NCI-H2171 treated with DMSO at 0.1 percent for 48 hours (cell line): ENCODE measurements around the gene SOX21.
"Not testable (repeated sequence)": the region's sequence is repeated elsewhere in the genome, so short reads cannot be mapped to it uniquely, and the experiment has no call there.

Source experiments
- DNase-seq: peaks from one replicate; lab custom pipeline; 2025; lab: John Stamatoyannopoulos, UW

The SOX21 gene

DNA sequence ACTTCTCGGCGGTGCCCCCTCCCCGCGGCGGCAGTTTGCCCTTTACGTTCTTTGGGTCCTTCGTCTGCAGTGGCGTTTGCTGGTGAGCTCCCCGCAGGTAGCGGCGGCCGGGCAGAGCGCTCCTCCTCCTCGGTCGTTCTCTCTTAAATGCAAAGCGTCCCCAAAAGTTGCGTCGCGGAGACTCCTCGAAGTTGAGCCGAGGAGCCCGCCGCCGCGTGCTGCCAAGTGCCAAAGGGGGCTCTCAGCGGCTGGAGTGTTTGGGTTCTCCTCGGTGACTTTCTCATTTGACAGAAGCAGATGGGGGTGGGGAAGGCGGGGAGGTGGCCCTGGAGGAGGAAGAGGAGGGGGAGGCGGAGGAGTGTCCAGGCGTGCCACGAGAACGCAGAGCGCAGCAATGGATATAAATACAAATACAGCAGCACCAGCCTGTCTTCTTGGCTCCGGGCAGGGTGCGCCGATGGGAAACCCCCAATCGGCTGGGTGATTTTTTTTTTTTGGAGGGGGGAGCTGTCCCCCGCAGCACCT, at the start of gene SOX21:
TSS of gene SOX21 (minus strand) at position 259 of the 525 bp plus-strand sequence. CDS start 496 bp downstream, outside the sequence.
- DNase-seq: peak; percentile 38

DNA sequence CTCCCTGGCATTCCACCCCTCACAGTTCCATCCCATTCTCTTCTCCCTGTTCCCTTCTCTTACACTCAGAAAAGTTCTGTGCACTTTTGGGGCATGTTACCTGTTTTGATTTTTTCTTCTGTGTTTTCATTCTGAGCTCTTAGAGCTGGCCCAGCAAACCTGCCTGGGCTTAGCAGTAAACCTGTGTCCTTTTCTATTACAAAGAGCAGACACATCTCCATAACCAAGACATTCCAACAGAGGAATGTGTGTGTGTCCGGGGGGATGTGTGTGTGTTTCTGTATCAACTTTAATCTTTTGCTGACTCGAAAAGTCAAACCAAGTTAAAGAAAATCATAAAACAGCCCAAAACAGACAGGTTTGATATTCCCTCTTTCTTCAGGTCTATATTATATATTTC, 49.1 kb upstream of the SOX21 start:
- no peak for DNase-seq

DNA sequence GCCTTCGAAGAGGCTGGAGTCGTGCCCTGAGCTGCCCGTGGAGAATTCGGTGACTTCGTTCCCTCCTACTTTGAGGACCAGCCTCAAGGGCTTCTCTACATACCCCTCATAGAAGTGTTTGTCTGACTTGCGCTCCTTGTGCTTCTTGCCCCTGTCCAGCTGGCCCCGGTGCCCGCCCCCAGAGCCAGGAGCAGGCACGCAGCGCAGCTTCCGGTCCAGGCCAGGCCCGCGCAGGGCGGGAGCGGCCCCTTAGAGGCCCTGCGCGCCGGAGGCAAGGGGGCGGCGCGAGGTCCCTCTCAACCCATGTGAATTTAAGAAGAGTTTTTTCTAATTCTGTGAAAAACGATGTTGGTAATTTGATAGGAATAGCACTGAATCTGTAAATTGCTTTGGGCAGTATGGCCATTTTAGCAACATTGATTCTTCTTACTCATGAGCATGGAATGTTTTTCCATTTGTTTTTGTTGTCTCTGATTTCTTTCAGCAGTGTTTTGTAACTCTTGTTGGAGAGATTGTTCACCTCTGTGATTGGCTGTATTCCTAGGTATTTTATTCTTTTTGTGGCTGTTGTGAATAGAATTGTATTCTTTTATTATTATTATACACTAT, 46.9 kb upstream of the SOX21 start:
- no peak for DNase-seq

DNA sequence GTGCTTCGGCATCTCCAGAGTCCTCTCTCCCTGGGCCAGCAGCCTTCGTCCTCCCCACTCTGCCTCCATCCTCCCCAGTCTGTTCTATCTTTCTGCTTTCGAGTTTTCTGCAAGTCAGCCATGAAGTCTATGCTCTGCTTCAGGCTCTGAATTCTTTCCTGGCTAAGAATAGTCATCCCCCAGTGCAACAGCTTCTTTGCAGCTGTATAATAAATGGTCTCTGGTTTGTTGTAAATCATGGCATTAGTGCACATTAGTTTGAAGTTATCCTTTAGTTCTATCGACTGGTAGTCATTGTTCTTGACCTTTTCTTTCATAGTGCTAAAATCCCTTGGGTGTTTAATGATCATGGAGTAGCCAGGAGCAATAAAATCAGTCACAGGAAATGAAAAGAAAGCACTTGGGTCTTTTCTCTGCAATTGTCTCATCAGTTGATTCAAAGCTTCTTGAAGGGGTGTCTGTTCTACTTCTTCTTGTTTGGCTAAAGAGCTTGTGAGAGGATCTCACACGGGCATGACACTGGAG, 46.2 kb upstream of the SOX21 start:
- no peak for DNase-seq

DNA sequence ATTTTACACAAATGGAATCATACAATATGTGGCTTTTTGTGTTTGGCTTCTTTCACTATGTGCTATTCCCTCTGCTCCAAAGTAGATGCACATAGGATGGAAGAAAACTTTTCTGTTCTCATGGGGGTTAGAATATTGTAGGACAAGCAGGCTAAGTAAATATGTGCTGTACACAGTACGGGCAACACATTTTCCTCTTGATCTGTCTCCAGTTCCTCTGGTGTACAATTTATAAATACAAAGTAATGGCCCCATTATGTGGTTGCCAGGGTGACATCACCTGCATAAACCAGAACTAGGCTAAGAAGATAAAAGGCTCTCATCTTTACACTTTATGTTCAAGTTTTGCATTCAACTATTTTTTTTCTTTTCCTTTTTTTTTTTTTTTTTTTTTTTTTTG, 41.0 kb upstream of the SOX21 start:
- no peak for DNase-seq

DNA sequence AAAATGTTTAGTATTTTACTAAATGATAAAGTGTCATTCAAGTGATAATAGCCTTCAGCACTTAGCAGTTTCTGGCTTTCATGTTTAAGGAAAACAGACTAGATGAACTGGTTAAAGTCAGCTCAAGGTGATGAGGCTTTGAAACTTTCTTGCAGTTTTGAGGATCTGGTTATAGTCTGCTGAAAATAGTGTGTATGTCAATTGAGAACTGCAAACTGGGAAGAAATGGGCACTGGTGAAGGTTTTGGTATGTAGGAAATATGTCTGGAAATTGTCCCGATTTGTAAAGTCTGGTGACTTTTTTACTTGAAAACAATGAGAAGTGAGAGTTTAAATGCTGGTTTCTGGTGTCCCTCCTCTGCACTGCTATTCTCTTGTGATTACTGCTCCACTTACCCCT, 36.8 kb upstream of the SOX21 start:
- no peak for DNase-seq

DNA sequence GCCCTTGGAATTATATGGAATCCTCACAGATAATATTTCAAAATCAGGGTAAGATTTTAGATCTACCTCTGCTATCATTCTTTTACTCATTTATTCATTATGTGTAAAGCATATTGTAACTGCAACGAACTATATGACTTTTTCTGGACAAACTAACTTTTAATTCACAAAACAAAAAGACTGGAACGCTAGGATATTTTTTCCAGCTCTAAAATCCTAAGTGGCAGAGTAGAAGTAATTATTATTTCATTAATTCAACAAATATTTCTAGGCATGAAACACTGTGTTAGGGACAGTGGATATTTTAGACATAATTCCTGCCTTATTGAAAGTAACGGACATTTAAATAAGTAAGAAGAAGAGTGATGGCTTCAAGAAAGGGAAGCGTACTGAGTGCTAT, 26.9 kb upstream of the SOX21 start:
- DNase-seq: no peak

DNA sequence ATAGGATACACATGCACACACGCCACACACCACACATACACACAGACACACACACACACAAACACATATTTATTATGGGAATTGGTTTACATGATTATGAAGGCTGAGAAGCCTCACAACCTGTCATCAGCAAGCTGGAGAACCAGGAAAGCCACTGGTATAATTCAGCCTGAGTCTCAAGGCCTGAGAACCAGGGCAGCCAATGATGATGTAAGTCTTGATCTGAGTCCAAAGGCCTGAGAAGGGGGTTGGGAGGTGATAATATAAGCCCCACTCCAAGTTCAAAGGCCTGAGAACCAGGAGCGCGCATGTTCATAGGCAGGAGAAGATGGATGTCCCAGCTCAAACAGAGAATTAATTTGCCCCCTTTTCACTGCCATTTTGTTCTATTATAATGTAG, 18.7 kb upstream of the SOX21 start:
- DNase-seq: no peak

DNA sequence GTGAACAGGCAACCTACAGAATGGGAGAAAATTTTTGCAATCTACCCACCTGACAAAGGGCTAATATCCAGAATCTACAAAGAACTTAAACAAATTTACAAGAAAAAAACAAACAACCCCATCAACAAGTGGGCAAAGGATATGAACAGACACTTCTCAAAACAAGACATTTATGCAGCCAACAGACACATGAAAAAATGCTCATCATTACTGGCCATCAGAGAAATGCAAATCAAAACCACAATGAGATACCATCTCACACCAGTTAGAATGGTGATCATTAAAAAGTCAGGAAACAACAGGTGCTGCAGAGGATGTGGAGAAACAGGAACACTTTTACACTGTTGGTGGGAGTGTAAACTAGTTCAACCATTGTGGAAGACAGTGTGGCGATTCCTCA, 17.6 kb upstream of the SOX21 start:
- DNase-seq: not testable (repeated sequence)

DNA sequence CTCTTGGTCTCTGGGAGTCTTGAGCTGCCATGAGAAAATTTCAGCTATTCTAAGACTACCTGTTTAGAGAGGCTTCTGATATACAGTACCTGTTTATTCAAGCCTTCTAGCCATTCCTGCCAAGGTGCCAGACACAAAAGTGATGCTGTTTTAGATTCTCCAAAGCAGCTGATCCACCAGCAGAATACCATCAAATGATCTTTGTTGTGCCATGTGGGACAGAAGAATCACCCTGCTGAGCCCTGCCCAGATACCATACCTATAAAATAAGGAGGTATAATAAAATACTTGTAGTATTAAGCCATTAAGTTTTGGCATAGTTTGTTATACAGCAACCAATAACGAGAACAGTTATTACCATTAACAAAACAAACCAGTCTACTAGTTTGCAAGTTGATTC, 14.1 kb upstream of the SOX21 start:
- DNase-seq: no peak

DNA sequence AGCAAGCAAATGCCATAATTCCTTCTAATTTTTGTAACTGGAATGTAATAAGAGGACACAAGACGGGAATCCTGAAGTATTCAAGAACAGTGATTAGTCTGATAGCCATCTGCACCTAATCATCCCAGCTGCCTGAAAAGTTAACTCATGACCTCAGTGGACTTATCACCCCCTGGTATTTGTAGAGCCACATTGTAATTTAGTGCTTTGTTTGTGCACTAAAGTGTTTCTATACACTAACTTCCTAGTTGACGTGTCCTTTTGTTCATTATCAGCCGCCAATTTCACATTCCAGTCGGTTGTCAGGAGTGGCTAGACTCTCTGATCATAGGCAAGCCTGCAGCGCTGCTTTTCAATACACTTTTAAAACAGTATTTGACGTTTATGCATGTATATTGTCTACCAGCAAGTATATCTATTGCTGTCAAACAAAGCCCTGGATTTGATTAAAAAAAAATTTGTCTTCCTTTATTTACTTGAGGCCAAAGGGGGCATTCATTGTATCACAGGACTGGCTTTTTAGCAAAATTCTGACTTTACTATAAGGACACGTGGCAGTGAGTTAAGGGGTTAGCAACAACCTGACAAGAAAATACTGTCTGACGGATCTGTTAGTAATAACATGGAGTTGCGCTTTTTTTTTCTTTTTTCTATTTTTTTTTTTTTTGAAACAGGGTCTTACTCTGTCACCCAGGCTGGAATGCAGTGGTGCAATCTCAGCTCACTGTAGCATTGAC, 10.4 kb upstream of the SOX21 start:
- no peak for DNase-seq

DNA sequence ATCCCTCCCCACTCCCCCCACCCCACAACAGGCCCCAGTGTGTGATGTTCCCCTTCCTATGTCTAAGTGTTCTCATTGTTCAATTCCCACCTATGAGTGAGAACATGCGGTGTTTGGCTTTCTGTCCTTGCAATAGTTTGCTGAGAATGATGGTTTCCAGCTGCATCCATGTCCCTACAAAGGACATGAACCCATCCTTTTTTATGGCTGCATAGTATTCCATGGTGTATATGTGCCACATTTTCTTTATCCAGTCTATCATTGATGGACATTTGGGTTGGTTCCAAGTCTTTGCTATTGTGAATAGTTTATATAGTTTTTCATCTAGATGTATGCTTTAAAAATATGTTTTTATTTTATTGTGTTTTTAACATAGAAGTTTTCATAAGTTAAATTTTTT, 6.4 kb upstream of the SOX21 start:
- DNase-seq: not testable (repeated sequence)

DNA sequence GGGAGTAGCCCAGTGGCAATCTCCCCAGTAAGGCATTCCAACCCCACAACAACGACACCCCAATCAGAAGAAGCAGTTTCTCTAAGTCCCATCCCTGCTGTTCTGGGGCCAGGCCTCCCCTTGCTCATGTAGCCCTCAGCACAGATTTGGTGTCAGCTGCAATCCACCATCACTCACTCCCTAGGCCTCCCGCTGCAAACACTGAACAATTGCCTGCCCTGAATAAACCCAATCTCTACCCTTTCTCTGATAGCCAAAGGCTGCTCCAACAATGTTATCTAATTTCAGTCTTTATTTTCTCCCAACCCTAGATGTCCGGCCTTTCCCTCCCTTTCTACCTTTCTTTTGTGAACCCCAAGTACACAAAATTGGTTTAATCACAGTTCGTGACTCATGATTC, 5.6 kb upstream of the SOX21 start:
- DNase-seq: no peak

DNA sequence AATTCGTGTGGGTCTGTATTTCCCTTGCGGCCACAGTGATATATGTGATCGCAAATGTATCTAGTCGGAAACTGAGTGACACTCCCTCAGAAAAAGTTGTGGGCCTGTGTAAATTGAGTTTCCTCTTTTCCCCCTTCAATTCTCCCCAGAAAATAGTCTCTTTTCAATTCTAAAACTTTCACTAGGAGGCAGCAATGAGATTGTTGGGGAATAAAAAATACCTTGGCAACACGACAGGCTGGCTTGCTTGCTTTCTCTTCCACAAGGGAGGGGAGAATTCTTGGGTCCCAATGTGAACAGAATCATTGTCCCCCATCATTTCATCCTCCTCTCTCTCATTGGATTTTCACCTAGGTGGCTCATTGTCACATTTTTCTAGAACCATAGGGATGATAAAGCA, 3.7 kb upstream of the SOX21 start:
- DNase-seq: no peak

DNA sequence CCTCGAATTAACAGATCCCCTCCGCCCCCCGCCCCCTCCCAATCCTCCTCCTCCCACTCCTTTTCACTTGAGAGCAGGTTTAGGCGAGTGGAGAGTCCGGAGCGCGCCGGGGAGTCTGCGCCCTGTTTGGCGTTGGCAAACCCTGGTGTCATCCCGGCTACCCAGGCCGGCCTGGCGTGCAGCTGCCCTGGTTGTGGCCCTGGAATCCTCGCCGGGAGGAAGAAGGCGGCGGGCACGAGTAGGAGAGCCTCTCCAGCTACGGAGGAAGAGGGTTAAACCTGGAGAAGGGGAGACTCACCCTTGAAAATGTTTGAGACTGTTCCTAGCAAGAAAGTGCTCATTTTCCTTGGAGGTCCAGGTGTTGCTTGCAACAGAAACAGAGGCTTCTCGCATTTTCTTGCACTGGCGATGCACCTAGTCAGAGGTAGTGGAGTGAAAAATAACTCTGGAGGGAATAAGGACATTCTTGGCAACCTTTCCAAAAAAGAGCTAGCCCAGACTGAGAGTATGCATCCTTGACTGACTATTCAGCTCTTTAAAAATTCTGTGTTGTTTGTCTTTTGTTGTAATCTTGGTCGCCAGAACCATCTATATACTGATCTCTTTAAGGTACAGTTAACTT, 1.3 kb upstream of the SOX21 start:
- no peak for DNase-seq

DNA sequence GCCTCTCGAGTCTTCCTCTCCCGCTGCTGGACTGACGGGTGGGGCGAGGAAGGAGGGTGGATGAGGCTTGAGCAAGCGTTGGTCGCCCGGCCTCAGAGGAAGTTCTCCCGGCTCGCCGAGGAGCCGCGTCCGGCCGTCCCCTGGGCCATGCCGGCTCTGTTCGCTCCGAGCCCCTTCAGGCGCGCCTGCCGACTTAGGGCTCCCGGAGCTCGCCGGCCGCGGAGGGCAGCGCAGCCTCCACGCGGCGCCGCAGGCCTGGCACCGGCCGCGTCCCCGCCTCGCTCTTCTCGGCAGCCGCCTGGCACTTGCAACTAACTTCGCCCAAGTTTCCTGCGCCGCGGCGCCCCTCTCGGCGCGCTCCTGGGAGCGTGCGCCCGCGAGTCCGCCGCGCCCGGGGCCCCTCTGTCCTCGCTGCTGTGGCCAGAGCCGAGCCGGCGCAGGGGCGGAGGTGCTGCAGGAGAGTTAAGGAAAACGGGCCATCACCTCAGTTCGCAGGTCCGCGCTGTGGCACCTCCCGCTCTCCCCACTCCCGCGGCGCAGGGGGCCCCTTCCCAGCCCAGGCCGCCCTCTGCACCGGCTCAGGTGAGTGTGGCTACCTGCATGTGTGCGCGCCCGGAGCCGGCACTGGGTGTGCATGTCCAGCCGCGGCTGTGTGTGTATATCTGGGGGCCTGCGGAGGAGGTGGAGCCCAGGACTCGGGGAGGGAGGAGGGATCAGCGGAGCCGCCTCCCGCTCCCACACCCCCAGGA, 641 bp upstream of the SOX21 start:
- no peak for DNase-seq

DNA sequence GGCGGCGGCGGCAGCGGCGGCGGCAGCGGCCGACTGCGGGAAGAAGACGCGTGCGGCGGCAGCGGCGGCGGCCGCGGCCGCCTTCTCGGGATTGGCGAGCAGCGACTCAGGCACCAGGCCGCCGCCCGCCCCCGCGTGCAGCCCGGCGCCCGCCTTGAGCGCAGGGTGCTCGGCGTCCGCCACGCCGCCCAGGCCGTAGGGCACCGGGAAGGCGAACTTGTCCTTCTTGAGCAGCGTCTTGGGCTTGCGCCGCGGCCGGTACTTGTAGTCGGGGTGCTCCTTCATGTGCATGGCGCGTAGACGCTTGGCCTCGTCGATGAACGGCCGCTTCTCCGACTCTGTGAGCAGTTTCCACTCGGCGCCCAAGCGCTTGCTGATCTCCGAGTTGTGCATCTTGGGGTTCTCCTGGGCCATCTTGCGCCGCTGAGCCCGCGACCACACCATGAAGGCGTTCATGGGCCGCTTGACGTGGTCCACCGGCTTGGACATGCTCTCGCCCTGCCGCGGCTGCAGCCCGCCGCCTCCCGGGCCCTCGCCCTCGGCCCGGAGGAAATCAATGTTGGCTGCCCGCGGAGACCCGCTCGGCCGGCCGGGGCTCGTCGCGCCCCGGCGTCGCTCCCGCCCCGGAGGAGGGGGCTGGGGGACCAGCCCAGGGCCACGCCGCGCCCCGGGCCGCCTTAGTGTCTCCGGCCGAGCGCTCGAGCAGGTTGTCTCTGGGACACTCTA, 621 bp downstream of the SOX21 start:
- DNase-seq: peak; percentile 41

DNA sequence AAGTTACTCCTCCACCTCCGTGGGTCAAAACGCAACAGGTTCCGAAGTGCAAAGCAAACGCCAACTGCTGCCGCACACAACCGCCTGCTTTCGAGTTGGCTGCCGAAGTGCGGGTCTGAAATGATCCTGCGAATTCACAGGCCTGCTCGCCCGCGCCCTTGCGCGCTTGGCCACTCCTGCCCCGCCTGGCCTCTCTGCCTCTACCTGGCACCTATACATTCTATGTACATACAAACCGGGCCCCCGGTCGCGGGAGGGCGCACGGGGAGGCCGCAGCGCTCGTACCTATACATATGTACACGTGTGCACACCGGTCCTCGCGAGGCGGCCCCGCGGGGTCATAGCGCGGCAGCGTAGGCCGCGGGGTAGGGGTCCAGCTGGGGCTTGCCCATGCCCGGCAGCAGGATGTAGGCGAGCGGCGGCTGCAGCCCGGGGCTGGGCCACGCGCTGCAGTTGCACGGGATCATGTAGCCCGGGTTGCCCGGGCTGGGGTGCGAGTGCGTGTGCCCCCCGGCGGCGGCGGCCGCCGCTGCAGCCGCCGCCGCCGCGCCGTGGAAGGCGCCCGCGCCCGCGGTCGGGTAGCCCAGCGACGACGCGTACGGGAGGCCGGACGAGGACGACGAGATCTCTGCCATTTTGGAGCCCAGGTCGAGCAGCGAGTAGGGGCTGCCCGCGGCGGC, 1.3 kb downstream of the SOX21 start:
- DNase-seq: peak; percentile 41

DNA sequence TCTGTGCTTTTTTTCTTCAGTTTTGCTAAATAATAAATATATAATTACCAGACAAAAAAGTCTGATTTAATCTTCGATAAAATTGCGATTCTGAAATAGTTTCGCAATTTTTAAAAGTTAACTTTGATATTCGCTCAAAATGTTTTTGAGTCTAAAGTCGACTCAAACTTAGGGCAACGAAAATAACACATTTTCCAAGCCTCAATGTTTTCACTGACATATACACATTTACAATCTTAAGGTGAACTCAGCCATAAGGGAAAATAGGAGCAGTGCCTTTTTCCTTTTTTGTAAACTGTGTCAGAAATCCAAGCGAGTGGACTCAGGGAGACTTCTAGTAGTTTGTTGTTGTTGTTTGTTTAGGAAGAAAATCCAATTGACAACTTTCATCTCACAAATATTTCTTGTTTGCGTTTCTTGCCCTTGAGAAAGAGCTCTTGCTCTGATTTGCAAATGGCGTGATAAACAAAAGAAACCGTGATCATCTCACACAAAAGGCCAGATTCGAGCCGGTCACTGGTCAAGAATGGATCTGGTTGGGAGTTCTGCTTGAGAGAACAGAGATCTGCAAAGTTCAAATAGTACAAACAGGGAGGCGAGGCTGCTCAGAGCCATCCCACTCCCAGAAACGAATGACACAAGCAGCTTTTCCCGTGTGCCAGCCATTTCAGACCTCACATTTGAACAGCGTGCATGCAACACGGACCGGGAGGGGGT, 2.1 kb downstream of the SOX21 start:
- DNase-seq: peak; percentile 7
